Left colon (tissue), 2 donors: ENCODE data around the gene SLC17A7. TPM values are rescaled to one million over a fixed set of nuclear protein-coding genes. Genes with fewer than 3 reads are reported as not detected.
A peak's percentile ranks its signal among the peaks of the same experiment; 100 is the strongest.

ENCODE experiments used
- ATAC-seq: fragments of 200-7000 bp; cut with Tn5 transposase; one replicate; pipeline ENCODE4 v1.9.1; 2020; ENCODE audit warnings: mild to moderate bottlenecking, moderate library complexity
- DNase-seq, 2 donors: peaks; one replicate each; pipeline ENCODE4 v3.0.0-alpha.2; 2020
- intact Hi-C, 2 donors: fragments of 100-400 bp; cut with DNase I in 1 of 2; cut with micrococcal nuclease in 1 of 2; formaldehyde crosslinking; loops; one replicate each; pipeline versions ENCODE4 v1.11.2 to v1.14.0; 2022; cut with DNase I, micrococcal nuclease
- total RNA-seq, 2 donors: library from RNA; stranded (reverse); fragmentation: NEBNext Ultra II Directional; extraction: Animal tissue kit (Norgen Biotek cat#: 25700); gene quantifications; one replicate each; pipeline ENCODE4 v1.2.1, GENCODE V29; 2021
- donor health status: DM: no; HTN: no; CAD: no.
- donor health status: DM: yes; HTN: yes; CAD: no.

The SLC17A7 gene
- total RNA-seq, 2 donors from 2014 or later, result 0.24 to 0.81 TPM

DNA sequence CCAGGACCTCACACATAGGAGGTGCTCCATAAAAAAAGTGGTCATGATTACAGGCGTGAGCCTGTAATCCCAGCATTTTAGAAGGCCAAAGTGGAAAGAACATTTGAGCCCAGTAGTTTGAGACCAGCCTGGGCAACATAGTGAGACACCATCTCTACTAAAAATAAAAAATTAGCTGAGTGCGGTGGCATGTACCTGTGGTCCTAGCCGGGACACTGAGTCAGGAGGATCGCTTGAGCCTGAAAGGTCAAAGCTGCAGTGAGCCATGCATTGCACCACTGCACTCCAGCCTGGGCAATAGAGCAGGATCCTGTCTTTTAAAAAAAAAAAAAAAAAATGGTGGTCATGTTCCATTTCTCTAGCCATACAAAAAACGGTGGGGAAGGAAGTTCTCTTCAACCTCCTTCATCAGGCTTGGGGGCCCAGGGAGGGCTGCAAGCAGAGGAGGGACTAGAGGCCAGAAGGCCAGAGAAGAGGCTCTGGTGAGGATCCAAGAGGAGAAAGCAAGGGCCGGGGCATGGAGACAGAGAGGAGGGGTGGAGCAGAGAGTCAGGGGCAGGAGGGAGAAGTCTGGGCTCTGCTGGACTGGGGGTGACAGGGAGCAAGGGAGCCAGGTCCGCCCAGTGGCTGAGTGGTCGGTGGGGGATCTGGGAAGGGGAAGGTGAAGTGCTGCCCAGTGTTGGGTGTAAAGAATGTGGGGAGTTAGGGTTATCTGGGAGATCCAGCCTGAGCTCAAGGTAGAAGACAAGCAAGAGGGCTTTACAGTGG lies 44.4 kb downstream of the SLC17A7 start:
- intact Hi-C loops, result no loop called here
- ATAC-seq (no peak), DNase-seq (no peak)

DNA sequence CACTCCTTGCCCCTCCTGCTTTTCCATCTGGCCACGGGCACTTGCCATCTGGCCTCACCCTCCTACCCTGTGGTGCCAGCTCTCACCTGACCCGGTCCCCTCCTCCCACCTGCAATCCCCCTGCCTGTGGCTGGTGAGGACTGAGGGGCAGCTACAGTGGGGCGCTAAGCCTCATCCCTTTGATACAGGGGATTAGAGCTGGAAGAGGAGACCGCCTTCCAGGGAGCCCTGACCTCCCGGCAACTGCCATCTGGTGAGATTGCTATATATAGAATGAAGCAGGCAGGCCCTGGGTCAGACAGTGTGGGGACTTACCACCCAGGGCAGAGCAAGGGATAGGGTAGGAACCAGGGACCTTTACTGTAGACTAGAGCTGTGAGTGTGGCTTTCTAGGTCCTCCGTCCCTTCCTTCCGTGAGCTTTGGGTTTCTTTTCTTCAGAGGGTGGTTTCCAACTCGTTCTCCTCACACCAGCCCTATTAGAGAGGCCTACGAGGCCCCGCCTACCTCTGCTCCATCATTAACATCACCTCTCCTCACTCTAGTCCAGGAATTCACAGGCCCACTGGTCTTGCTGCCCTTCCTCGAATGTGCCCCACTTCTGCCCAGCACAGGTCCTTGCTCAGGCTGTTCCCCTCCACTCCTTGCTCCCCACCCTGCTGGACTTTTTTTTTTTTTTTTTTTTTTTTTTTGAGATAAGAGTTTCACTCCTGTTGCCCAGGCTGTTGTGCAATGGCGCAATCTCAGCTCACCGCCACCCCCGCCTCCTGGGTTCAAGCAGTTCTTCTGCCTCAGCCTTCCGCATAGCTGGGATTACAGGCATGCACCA lies 45.5 kb downstream of the SLC17A7 start:
- ATAC-seq (no peak), DNase-seq (no peak)
- intact Hi-C loops, result no loop called here

DNA sequence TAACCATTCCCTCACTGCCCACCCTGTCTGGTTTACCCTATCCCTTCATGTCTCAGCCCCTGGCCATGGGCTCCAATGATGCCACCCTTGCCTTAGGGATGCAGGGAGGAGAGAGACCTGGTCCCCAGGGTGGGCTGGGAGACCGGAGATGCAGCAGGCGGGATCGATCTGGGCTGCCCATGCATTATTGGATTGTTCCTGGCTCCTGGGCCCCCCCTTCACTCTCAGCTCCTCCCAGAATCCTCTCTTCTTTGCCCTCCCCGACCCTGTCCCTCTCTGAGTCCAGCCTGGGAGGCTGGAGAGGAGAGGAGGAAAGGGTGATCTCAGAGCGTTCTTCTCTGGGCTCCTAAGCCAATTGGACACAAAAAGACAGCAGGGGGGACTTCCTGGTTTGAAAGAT lies 47.4 kb downstream of the SLC17A7 start:
- DNase-seq (no peak), ATAC-seq (no peak)
- intact Hi-C loops, result loop anchor here in 1 of 2 donors (5.0 kb wide), 1 partner anchor 48 kb away; the partner anchor contains the start of gene SLC17A7

DNA sequence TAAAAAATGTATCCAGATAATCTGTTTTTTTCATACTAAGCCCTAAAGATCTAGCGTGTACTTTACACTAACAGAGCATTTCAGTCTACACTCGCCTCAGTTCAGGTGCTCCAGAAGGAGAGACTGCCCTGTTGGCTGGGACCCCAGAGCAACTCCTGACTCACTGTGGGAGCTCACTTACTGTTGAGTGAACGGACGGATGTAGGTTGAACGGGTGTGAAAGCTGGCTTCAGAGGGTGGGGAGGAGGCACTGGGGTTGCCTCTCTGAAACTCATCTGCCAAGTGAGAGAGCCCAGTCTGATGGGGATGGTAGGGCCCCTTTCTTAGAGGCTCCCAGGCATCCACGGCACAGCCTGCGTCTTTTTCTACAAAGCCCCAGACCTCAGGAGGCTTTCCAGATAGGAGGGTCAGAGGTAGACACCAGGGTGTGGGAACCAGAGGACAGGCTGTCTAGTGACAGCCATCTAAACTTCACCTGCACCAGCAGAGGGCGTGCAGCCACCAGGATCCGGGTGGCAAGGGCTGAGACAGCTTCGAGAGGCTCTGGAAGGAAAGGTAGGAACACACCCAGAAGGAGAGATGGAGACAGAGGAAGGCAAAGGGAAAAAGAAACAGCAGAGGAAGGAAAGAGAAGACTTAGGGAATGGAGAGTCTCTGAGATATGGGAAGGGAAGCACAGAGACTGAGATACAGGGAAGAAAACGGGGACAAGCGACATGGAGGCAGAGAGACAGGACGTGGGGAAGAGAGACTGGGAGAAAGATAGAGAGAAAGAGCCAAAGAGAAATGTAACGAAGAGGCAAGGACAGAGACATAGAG lies 49.5 kb downstream of the SLC17A7 start:
- intact Hi-C loops, result loop anchor here in 1 of 2 donors (5.0 kb wide), 1 partner anchor 51 kb away; the partner anchor contains the start of gene SLC17A7
- ATAC-seq (peak; percentile 96), DNase-seq (peak; percentile 64 to 83)

DNA sequence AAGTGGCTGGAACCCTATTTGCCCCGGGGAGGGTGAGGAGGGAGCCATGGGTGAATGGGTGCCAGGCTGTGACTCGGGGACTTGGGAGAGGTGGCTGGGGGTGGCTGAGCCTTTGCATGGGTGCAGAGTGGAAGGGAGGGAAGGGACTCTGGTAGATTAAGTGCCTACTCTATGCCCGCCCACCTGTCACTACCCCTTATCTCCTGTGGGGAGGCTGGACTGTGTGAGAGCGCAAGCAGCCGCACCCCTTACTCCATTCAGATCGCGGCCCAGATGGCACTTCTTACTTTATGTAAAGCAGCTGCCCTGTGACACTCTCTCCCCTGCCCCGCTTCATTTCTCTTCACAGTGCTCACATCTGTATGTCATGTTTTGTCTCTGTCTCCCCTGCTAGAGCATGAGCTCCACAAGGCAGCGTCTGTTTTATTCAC lies 50.4 kb downstream of the SLC17A7 start:
- intact Hi-C loops, result loop anchor here in 1 of 2 donors (5.0 kb wide), 1 partner anchor 51 kb away; the partner anchor contains the start of gene SLC17A7
- DNase-seq (no peak), ATAC-seq (no peak)

DNA sequence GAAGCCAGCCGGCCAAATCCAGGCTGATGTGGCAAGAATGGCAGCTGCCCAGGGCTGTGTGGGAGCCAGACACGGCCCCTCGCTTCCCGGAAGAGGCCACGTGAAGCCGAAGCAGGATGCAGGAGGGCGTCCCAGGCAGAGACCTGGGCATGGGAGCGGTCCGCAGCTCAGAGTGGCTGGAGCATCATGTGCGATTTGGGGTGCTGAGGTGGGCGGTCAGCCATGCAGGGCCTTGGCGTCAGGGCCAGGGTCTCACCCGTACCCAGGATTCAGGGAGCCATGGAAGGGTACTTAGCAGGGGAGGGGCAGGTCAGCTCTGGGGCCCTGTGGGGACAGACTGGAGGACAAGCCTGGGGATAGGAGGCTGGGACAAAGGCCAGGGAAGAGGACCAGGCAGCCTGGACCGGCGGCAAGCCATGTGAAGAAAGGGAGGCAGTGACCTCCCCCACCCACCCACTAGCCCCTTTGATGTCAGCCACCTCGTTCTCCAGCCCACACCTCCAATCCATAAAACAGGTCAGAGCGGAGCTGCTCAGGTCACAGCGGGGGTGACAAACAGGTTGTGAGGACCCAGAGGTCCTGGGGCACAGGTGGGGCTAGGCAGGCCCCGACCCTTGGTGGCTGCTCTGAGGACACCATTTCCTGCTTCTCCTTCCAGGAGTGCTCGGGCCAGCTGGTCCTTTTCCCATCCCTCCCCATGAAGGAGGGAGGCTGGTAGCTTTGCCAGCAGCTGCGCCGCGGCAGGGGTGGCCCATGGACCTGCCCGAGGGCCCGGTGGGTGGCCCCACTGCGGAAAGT lies 51.0 kb downstream of the SLC17A7 start:
- DNase-seq (no peak), ATAC-seq (no peak)
- intact Hi-C loops, result loop anchor here in 1 of 2 donors (5.0 kb wide), 1 partner anchor 52 kb away; the partner anchor contains the start of gene SLC17A7

DNA sequence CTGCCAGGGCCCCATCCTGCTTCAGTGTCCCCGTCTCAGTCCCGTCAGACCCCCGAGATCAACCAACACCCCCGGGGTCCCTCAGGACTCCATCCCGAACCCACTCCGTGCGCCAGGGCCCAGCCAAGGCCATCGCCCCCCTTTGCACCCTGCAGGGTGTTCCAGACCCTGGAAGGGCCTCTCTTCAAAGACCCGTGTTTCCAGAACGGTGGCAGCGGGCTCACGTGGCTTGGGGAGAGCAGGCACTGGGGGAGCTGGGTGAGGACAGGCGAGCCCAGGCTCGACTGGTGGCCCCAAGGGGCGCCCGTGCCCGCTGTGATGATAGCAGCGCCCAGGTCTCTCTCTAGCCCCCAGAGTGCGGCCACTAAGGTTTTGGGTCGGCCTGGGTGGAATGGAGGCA lies 51.9 kb downstream of the SLC17A7 start:
- no peak for DNase-seq
- no peak for ATAC-seq

DNA sequence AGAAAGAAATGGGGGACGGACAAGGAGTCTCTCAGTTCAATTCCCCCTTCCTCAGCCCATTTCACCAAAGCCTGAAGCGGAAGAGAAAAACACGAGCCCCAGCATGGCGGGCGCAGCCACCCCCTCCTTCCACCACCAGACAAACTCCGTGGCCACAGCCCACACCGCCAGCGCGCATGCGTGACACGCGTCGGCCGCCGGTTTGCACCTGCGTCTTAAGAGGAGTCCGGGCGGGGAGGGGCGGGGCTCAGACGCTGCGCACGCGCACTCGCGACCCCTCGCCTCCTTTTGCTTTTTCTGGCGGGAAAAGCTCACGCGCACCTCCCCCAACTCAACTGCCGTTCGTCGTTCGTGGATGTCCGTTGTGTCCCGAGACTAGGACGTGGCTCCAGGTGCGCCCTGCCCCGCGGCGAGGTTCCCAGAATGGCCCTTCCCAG lies 53.4 kb downstream of the SLC17A7 start, which contains the start of gene KASH5:
Gene KASH5, plus strand, starts transcription at position 314 of the 437 bp plus-strand sequence. CDS start 2,635 bp downstream, outside the sequence.
- peak; percentile 75 for ATAC-seq
- intact Hi-C loops, result no loop called here
- peak; percentile 77 to 79 for DNase-seq

More for the DNA sequence above, 51.9 kb downstream of the SLC17A7 start:
- intact Hi-C loops, result no loop called here

DNA sequence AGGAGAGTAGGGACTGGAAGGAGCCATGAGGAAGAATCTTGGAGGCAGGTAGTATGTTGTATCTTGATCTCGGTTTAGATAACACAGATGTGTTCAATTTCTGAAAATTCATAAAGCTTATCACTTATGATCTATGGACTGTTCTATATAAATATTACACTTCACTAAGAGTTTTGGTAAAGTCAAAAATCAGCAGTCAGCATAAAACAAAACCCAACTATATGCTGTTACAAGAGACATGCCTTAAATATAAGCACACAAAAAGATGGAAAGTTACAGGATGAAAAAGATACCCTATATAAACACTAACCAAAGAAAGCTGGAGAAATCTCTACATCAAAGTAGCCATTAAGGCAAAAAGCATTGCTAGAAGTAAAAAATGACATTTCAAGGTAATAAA lies 57.7 kb downstream of the SLC17A7 start:
- no peak for ATAC-seq
- intact Hi-C loops, result no loop called here

DNA sequence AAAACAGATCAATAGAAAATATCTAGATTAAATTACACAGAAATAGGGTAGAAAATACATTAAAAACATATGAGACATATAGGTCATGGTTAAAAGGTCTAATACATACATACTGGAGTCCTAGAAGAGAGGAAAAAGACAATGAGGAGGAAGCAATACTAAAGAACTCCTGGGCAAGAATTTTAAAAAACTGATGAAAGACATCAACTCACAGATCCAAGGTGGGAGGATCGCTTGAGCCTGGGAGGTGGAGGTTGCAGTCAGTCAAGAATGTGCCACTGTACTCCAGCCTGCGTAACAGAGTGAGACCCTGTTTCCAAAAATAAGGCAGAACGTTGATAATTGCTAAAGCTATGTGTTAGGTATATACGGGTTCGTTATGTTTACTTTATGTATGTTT lies 58.7 kb downstream of the SLC17A7 start:
- intact Hi-C loops, result no loop called here
- DNase-seq, result no peak
- ATAC-seq, result no peak

More for the DNA sequence above, 57.7 kb downstream of the SLC17A7 start:
- no peak for DNase-seq

DNA sequence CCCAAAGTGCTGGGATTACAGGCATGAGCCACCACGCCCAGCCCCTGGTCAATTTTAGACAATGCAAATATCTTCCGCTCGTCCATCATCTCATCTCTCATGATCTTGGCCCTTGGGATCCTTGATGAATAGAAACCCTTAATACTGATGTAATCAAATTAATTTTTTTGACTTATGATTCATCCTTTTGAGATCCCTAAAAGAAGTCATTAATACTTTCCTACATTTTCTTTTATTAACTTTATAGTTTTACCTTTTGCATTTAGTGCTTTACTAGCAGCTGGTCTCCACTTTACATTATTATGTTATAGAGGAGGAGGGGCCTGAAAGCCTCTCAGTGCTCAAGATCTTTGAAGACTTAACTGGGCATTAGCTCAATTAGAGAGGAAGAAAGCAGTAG lies 60.9 kb downstream of the SLC17A7 start:
- intact Hi-C loops, result no loop called here
- no peak for ATAC-seq
- no peak for DNase-seq

Other genes with a start within 250 kb of the SLC17A7 start
- under 1 TPM; 0.43 to 0.50 TPM for gene SLC6A16, start 116.3 kb downstream of the SLC17A7 start, total RNA-seq
- 1 to 10 TPM; 5.6 to 9.6 TPM for gene CD37, start 106.1 kb downstream of the SLC17A7 start, total RNA-seq
- gene TEAD2, start 79.1 kb downstream of the SLC17A7 start, total RNA-seq, result 10 to 100 TPM; 11.8 to 18.0 TPM
- gene DKKL1, start 77.7 kb downstream of the SLC17A7 start, total RNA-seq, result not detected
- gene KASH5, start 53.3 kb downstream of the SLC17A7 start, total RNA-seq, result not detected
- gene PTH2, start 18.1 kb downstream of the SLC17A7 start, total RNA-seq, result not detected
- gene GFY, start 16.1 kb downstream of the SLC17A7 start, total RNA-seq, result not detected
- 10 to 100 TPM; 62.9 to 74.1 TPM for gene PIH1D1, start 10.3 kb upstream of the SLC17A7 start, total RNA-seq
- gene ALDH16A1, start 11.7 kb upstream of the SLC17A7 start, total RNA-seq, result 10 to 100 TPM; 24.9 to 31.5 TPM
- gene FLT3LG, start 32.7 kb upstream of the SLC17A7 start, total RNA-seq, result 1 to 10 TPM; 3.4 to 6.4 TPM
- gene RPL13A, start 46.1 kb upstream of the SLC17A7 start, total RNA-seq, result 1,000 to 10,000 TPM; 2,164 to 2,325 TPM
- gene RPS11, start 54.9 kb upstream of the SLC17A7 start, total RNA-seq, result 1,000 to 10,000 TPM; 1,501 to 1,657 TPM
- gene FCGRT, start 71.1 kb upstream of the SLC17A7 start, total RNA-seq, result 100 to 1,000 TPM; 411 to 508 TPM
- gene RCN3, start 86.5 kb upstream of the SLC17A7 start, total RNA-seq, result 10 to 100 TPM; 18.2 to 21.7 TPM
- gene NOSIP, start 139.0 kb upstream of the SLC17A7 start, total RNA-seq, result 10 to 100 TPM; 62.8 to 66.4 TPM
- gene PRRG2, start 139.8 kb upstream of the SLC17A7 start, total RNA-seq, result 10 to 100 TPM; 22.4 to 26.1 TPM
- gene PRR12, start 149.7 kb upstream of the SLC17A7 start, total RNA-seq, result 10 to 100 TPM; 20.5 to 26.4 TPM
- 10 to 100 TPM; 41.7 to 76.6 TPM for gene RRAS, start 198.6 kb upstream of the SLC17A7 start, total RNA-seq
- gene SCAF1, start 200.7 kb upstream of the SLC17A7 start, total RNA-seq, result 10 to 100 TPM; 60.9 to 62.7 TPM
- 10 to 100 TPM; 69.0 to 83.1 TPM for gene IRF3, start 224.3 kb upstream of the SLC17A7 start, total RNA-seq
- gene BCL2L12, start 224.4 kb upstream of the SLC17A7 start, total RNA-seq, result 10 to 100 TPM; 13.8 to 14.9 TPM
- 10 to 100 TPM; 66.7 to 83.9 TPM for gene PRMT1, start 235.7 kb upstream of the SLC17A7 start, total RNA-seq
- 1 to 10 TPM in 1 of 2 donors, under 1 TPM in 1; 0.98 to 1.1 TPM for gene ADM5, start 248.1 kb upstream of the SLC17A7 start, total RNA-seq
- gene CPT1C, start 249.6 kb upstream of the SLC17A7 start, total RNA-seq, result 1 to 10 TPM; 1.5 to 2.0 TPM